Measurements from ENCODE around the gene TRMT2B. TPM values are rescaled to one million over a fixed set of nuclear protein-coding genes. Genes with fewer than 3 reads are reported as not detected.

The TRMT2B gene
- polyA plus RNA-seq, 1 experiment = 14.2 TPM

DNA sequence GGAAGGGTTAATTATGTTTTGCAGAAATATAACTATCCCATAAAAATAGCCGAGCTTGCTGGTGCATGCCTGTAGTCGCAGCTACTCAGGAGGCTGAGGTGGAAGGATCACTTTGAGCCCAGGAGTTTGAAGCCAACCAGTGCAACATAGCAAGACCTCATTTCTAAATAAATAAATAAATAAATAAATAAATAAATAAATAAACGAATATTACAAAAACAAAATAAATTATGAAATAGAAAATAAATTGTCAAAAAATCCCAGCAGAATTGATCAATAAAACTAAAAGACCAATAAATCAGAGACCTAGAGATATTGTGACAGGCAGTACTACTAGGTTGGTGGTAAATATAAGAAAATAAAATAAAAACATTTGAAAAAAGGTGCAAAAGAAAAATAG is 89.1 kb downstream of the TRMT2B start:
- Histone ChIP-seq H3K27ac (ENCODE audit: low read depth, low read length) (no peak overlapping the region), H3K9me3 (ENCODE audit: control insufficient read depth, insufficient read depth, low read length) (no peaks in the 10 kb centered on the region), H3K4me3 (ENCODE audit: low read depth, low read length) (no peak overlapping the region), H3K27me3 (ENCODE audit: control insufficient read depth, insufficient read depth, low read length) (no peaks in the 10 kb centered on the region)
- no peak for DNase-seq (ENCODE audit: low read depth, low spot score)
- ChIA-PET POLR2A (no interaction called here), CTCF (no interaction called here)
- TF ChIP-seq, protein P1, sequence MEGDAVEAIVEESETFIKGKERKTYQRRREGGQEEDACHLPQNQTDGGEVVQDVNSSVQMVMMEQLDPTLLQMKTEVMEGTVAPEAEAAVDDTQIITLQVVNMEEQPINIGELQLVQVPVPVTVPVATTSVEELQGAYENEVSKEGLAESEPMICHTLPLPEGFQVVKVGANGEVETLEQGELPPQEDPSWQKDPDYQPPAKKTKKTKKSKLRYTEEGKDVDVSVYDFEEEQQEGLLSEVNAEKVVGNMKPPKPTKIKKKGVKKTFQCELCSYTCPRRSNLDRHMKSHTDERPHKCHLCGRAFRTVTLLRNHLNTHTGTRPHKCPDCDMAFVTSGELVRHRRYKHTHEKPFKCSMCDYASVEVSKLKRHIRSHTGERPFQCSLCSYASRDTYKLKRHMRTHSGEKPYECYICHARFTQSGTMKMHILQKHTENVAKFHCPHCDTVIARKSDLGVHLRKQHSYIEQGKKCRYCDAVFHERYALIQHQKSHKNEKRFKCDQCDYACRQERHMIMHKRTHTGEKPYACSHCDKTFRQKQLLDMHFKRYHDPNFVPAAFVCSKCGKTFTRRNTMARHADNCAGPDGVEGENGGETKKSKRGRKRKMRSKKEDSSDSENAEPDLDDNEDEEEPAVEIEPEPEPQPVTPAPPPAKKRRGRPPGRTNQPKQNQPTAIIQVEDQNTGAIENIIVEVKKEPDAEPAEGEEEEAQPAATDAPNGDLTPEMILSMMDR (IDR thresholded peaks at IDR 0.05; ENCODE audit: low read depth, low read length) = no peak

Other genes starting within 250 kb of the TRMT2B start
- 22.0 and 22.3 TPM in 2 replicates for gene CSTF2, start 231.7 kb downstream of the TRMT2B start, polyA plus RNA-seq (2011; rRNA removed)
- not detected in 2 replicates for gene NOX1, start 177.8 kb downstream of the TRMT2B start, polyA plus RNA-seq (2011; rRNA removed)
- gene XKRX, start 123.2 kb downstream of the TRMT2B start, polyA plus RNA-seq (2011; rRNA removed) = 0.36 and 0.46 TPM in 2 replicates
- gene ARL13A, start 82.4 kb downstream of the TRMT2B start, polyA plus RNA-seq (2011; rRNA removed) = 0.09 and 0.24 TPM in 2 replicates
- 54.9 and 58.6 TPM in 2 replicates for gene TMEM35A, start 26.8 kb upstream of the TRMT2B start, polyA plus RNA-seq (2011; rRNA removed)
- 3.7 and 5.0 TPM in 2 replicates for gene CENPI, start 46.1 kb upstream of the TRMT2B start, polyA plus RNA-seq (2011; rRNA removed)
- gene DRP2, start 167.7 kb upstream of the TRMT2B start, polyA plus RNA-seq (2011; rRNA removed) = 4.3 and 5.5 TPM in 2 replicates
- 1.5 and 1.6 TPM in 2 replicates for gene TAF7L, start 239.2 kb upstream of the TRMT2B start, polyA plus RNA-seq (2011; rRNA removed)

All from AG04450 (cell line).